Glutamatergic neuron (in vitro differentiated cells): ENCODE data around the gene FAF1. TPM values are rescaled to one million over a fixed set of nuclear protein-coding genes. Genes with fewer than 3 reads are reported as not detected.

Experiments used
- DNase-seq: peaks from one replicate; pipeline ENCODE4 v3.0.0; 2022
- H3K27ac Mint-ChIP-seq: one replicate; pipeline ENCODE4 v1.8.0; 2020; ENCODE audit warnings: mild to moderate bottlenecking, mixed read lengths, inconsistent platforms; ENCODE audit not compliant: unreplicated experiment
- H3K27me3 Mint-ChIP-seq: one replicate; pipeline ENCODE4 v1.8.0; 2020; ENCODE audit warnings: mild to moderate bottlenecking, moderate library complexity, mixed read lengths, inconsistent platforms; ENCODE audit not compliant: unreplicated experiment
- H3K36me3 Mint-ChIP-seq: one replicate; pipeline ENCODE4 v1.8.0; 2020; ENCODE audit warnings: mild to moderate bottlenecking, mixed read lengths, inconsistent platforms; ENCODE audit not compliant: unreplicated experiment
- H3K4me1 Mint-ChIP-seq: one replicate; pipeline ENCODE4 v1.8.0; 2020; ENCODE audit warnings: mild to moderate bottlenecking, low read depth, mixed read lengths, inconsistent platforms; ENCODE audit not compliant: unreplicated experiment
- H3K4me3 Mint-ChIP-seq: one replicate; pipeline ENCODE4 v1.8.0; 2020; ENCODE audit warnings: mild to moderate bottlenecking, mixed read lengths, inconsistent platforms; ENCODE audit not compliant: unreplicated experiment
- H3K9me3 Mint-ChIP-seq: one replicate; pipeline ENCODE4 v1.8.0; 2020; ENCODE audit warnings: mild to moderate bottlenecking, moderate library complexity, mixed read lengths, inconsistent platforms; ENCODE audit not compliant: unreplicated experiment
- total RNA-seq: library from RNA; stranded (reverse); fragmentation: NEBNext Ultra II Directional; extraction: Animal tissue kit (Norgen Biotek cat#: 25700); gene quantifications from one replicate; pipeline ENCODE4 v1.2.1, GENCODE V29; 2021; ENCODE audit not compliant: unreplicated experiment
- TF ChIP-seq, protein P1 (sequence below): fragments of 200-600 bp; sonication (generic); IDR thresholded peaks from one replicate; pipeline ENCODE4 v1.5.0; 2021; ENCODE audit not compliant: partially characterized antibody, unreplicated experiment

Gene FAF1
- total RNA-seq, 1 donor from 2014 or later, result 57.3 TPM

DNA sequence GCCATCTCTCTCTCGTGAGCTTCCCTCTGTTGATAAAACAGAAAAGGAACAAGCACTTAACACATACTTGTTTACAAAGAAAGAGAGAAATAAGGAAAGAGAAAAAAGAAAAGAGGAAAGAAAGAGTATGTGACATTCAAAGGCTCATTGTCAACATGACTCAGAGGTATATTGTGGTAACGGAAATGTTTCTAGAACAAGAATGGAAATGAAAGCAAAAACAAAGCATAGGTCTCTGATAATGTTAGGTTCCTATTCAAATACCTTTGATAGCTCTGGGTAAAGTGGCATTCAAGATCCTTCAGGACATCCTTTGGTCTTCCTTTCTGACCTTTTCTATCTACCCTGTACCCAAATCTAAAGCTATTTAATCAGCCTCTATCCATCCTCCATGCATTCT, 469.4 kb downstream of the FAF1 start:
- Mint-ChIP-seq H3K4me1 (no peaks in the 10 kb centered on the region), H3K36me3 (no peaks in the 10 kb centered on the region), H3K27ac (no peak overlapping the region), H3K4me3 (no peak overlapping the region), H3K9me3 (no peaks in the 10 kb centered on the region), H3K27me3 (no peaks in the 10 kb centered on the region)
- DNase-seq, result no peak
- TF ChIP-seq, protein P1, sequence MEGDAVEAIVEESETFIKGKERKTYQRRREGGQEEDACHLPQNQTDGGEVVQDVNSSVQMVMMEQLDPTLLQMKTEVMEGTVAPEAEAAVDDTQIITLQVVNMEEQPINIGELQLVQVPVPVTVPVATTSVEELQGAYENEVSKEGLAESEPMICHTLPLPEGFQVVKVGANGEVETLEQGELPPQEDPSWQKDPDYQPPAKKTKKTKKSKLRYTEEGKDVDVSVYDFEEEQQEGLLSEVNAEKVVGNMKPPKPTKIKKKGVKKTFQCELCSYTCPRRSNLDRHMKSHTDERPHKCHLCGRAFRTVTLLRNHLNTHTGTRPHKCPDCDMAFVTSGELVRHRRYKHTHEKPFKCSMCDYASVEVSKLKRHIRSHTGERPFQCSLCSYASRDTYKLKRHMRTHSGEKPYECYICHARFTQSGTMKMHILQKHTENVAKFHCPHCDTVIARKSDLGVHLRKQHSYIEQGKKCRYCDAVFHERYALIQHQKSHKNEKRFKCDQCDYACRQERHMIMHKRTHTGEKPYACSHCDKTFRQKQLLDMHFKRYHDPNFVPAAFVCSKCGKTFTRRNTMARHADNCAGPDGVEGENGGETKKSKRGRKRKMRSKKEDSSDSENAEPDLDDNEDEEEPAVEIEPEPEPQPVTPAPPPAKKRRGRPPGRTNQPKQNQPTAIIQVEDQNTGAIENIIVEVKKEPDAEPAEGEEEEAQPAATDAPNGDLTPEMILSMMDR, result no peak

- H3K27me3 Mint-ChIP-seq, result no peaks in the 10 kb centered on the region
- TF ChIP-seq, protein P1, result no peak
- no peaks in the 10 kb centered on the region for H3K4me1 Mint-ChIP-seq
- H3K27ac Mint-ChIP-seq, result no peak overlapping the region
- H3K36me3 Mint-ChIP-seq, result no peaks in the 10 kb centered on the region
- no peaks in the 10 kb centered on the region for H3K9me3 Mint-ChIP-seq
- no peak for DNase-seq
- H3K4me3 Mint-ChIP-seq, result no peak overlapping the region
Observed at GRCh38 chr1:50488876-50489275, 471.2 kb downstream of the FAF1 start.

DNA sequence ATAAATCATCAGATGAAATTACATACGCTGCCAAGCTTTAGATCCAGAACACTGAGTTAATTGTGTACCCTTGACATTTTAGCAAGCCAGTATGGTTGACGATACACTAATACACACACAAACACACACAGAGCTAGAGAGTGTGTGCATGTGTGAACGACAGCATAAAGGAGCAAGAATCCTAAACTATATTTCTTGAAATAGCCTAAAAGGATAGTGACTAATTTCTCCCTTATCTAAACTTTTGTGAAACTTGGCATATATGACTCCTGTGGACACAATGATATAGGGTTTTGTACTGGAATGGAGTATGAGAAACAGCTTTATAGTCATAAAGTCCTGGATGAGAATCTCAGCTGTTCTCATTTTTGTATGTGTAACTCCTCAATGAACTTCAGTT, 471.7 kb downstream of the FAF1 start:
- TF ChIP-seq, protein P1, result no peak
- Mint-ChIP-seq H3K4me3 (no peak overlapping the region), H3K9me3 (no peaks in the 10 kb centered on the region), H3K27ac (no peak overlapping the region), H3K36me3 (no peaks in the 10 kb centered on the region), H3K4me1 (no peaks in the 10 kb centered on the region), H3K27me3 (peaks cover 2% of the 10 kb centered on the region)
- DNase-seq, result no peak

DNA sequence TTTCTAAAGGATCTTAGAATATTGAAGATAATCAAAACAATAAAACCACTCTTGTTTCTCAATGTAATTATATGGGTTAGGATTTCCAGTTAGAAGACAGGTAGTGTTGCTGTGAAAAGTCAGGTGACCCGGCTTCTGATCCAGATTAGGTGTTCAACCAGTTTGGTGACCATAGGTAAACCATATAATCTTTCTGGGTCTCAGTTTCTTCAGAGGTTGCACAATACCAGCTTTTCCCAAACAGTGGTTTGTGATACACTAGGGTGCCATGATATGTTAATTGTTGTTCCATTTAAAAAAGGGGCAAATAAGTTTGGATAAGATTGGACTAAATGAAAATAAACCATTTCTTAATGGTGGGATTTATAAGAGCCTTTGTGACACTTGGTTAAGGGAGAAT, 472.3 kb downstream of the FAF1 start:
- H3K4me1 Mint-ChIP-seq, result no peaks in the 10 kb centered on the region
- no peaks in the 10 kb centered on the region for H3K9me3 Mint-ChIP-seq
- H3K36me3 Mint-ChIP-seq, result no peaks in the 10 kb centered on the region
- TF ChIP-seq, protein P1, result no peak
- H3K27ac Mint-ChIP-seq, result no peak overlapping the region
- H3K4me3 Mint-ChIP-seq, result no peak overlapping the region
- peaks cover 2% of the 10 kb centered on the region for H3K27me3 Mint-ChIP-seq
- no peak for DNase-seq

- Mint-ChIP-seq H3K27me3 (peaks cover 4% of the 10 kb centered on the region), H3K4me3 (no peak overlapping the region), H3K36me3 (no peaks in the 10 kb centered on the region), H3K4me1 (peaks cover 2% of the 10 kb centered on the region), H3K27ac (no peak overlapping the region), H3K9me3 (no peaks in the 10 kb centered on the region)
- no peak for DNase-seq
- TF ChIP-seq, protein P1, result no peak
Observed at GRCh38 chr1:50481142-50481736, 478.8 kb downstream of the FAF1 start.
